ENCODE data around the gene LIMD2. TPM values are rescaled to one million over a fixed set of nuclear protein-coding genes. Genes with fewer than 3 reads are reported as not detected.

The LIMD2 gene
- total and polyA plus RNA-seq, 2 experiments from 2014 or later = 98.8 to 105 TPM

DNA sequence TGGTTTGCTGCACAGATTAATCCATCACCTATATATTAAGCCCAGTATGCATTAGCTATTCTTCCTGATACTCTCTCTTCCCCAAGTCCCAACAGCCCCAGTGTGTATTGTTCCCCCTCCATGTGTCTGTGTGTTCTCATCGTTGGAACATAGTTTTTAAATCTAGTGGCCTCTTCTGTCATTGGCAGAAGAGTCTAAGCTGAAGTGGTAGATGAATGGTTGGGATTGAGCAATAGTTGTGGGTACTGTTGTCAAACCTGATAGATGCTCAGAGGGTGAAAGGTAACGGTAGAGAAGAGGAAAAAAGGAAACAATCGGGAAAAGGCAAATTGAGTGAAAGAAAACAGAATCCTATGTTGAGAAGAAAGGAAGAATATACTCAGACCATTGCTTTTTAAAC lies 47.8 kb downstream of the LIMD2 start:
- Mint-ChIP-seq H3K4me3 (no peak overlapping the region), H3K27me3 (ENCODE audit: insufficient read depth, low read depth, poor library complexity) (no peaks in the 10 kb centered on the region), H3K9me3 (no peaks in the 10 kb centered on the region; the same call in 2 of the 3 replicates), H3K27ac (no peak overlapping the region), H3K36me3 (ENCODE audit: low read depth) (peaks cover 11% of the 10 kb centered on the region; the same call in 2 of the 3 replicates), H3K4me1 (peaks cover 13% of the 10 kb centered on the region)
- Histone ChIP-seq H3K27me3 (ENCODE audit: insufficient read depth) (no peaks in the 10 kb centered on the region), H3K4me2 (no peak overlapping the region), H3K4me3 (no peak overlapping the region), H3F3A (replicated peaks; ENCODE audit: low read depth) (no peaks in the 10 kb centered on the region), H4K20me1 (replicated peaks; ENCODE audit: insufficient read depth) (no peaks in the 10 kb centered on the region; the same call in 1 of the 2 replicates), H3K36me3 (ENCODE audit: insufficient read depth) (no peaks in the 10 kb centered on the region), H3K4me1 (ENCODE audit: insufficient read depth) (peaks cover 15% of the 10 kb centered on the region; the same call in 1 of the 2 replicates), H3K27ac (ENCODE audit: low read depth) (no peak overlapping the region), H2AFZ (no peak overlapping the region), H3K9me2 (ENCODE audit: insufficient read depth) (no peaks in the 10 kb centered on the region), H3K79me2 (replicated peaks; ENCODE audit: insufficient read depth) (0 out of 2 replicates have a peak, but pooled peaks cover 6% of the 10 kb centered on the region)
- DNase-seq (ENCODE audit: low spot score) = no peak
- ATAC-seq = no peak
- TF ChIP-seq ZNF331 (CRISPR knock-in tag; IDR thresholded peaks at IDR 0.05; ENCODE audit: low read depth) = no peak
- TF ChIP-seq CREB1 (CRISPR knock-in tag; IDR thresholded peaks at IDR 0.05; ENCODE audit: low read depth) = no peak
- TF ChIP-seq, protein P1, sequence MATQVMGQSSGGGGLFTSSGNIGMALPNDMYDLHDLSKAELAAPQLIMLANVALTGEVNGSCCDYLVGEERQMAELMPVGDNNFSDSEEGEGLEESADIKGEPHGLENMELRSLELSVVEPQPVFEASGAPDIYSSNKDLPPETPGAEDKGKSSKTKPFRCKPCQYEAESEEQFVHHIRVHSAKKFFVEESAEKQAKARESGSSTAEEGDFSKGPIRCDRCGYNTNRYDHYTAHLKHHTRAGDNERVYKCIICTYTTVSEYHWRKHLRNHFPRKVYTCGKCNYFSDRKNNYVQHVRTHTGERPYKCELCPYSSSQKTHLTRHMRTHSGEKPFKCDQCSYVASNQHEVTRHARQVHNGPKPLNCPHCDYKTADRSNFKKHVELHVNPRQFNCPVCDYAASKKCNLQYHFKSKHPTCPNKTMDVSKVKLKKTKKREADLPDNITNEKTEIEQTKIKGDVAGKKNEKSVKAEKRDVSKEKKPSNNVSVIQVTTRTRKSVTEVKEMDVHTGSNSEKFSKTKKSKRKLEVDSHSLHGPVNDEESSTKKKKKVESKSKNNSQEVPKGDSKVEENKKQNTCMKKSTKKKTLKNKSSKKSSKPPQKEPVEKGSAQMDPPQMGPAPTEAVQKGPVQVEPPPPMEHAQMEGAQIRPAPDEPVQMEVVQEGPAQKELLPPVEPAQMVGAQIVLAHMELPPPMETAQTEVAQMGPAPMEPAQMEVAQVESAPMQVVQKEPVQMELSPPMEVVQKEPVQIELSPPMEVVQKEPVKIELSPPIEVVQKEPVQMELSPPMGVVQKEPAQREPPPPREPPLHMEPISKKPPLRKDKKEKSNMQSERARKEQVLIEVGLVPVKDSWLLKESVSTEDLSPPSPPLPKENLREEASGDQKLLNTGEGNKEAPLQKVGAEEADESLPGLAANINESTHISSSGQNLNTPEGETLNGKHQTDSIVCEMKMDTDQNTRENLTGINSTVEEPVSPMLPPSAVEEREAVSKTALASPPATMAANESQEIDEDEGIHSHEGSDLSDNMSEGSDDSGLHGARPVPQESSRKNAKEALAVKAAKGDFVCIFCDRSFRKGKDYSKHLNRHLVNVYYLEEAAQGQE (IDR thresholded peaks at IDR 0.05; ENCODE audit: unreplicated experiment) = no peak
- no peak for TF ChIP-seq CTCF (conservative IDR thresholded peaks at IDR 0.05; ENCODE audit: low read depth in 2 of 2)

DNA sequence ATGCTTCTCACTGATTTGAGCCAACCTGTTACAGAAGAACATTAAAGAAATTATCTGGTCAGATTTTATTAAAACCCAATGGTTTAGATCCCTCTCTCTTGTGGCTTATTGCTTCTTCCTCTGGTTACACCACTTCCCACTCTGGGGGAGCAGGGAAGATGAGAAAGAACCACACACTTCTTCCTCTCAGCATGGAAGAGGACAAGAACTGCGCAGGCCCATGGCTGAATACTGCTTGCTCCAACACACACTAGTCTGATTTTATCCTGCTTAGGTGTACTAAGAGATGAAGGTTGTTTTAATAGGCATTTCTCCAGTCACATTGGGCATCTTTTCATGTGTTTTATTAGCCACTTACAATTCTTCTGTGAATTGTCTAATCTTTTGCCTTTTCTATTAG lies 50.1 kb downstream of the LIMD2 start:
- H3K36me3 ChIP-seq (ENCODE audit: insufficient read depth) = no peaks in the 10 kb centered on the region
- H3K9me3 Mint-ChIP-seq = no peaks in the 10 kb centered on the region; the same call in 2 of the 3 replicates
- no peaks in the 10 kb centered on the region for H3K27me3 Mint-ChIP-seq (ENCODE audit: insufficient read depth, low read depth, poor library complexity)
- H3K4me1 ChIP-seq (ENCODE audit: insufficient read depth) = peaks cover 18% of the 10 kb centered on the region; the same call in 1 of the 2 replicates
- H3K36me3 Mint-ChIP-seq (ENCODE audit: low read depth) = peaks cover 11% of the 10 kb centered on the region; the same call in 2 of the 3 replicates
- H3K27me3 ChIP-seq (ENCODE audit: insufficient read depth) = no peaks in the 10 kb centered on the region
- no peak overlapping the region for H2AFZ ChIP-seq
- no peak overlapping the region for H3K4me3 ChIP-seq
- DNase-seq (ENCODE audit: low spot score) = no peak
- no peak overlapping the region for H3K27ac Mint-ChIP-seq
- no peaks in the 10 kb centered on the region; the same call in 1 of the 2 replicates for H4K20me1 ChIP-seq (replicated peaks; ENCODE audit: insufficient read depth)
- no peak overlapping the region for H3K4me3 Mint-ChIP-seq
- no peaks in the 10 kb centered on the region for H3K9me2 ChIP-seq (ENCODE audit: insufficient read depth)
- no peaks in the 10 kb centered on the region for H3F3A ChIP-seq (replicated peaks; ENCODE audit: low read depth)
- peaks cover 15% of the 10 kb centered on the region for H3K4me1 Mint-ChIP-seq
- H3K27ac ChIP-seq (ENCODE audit: low read depth) = no peak overlapping the region
- H3K79me2 ChIP-seq (replicated peaks; ENCODE audit: insufficient read depth) = 0 out of 2 replicates have a peak, but pooled peaks cover 6% of the 10 kb centered on the region
- H3K4me2 ChIP-seq = no peak overlapping the region
- ATAC-seq = no peak
- no peak for TF ChIP-seq NANOG (IDR thresholded peaks at IDR 0.05; ENCODE audit: borderline replicate concordance)
- TF ChIP-seq, protein P1 (IDR thresholded peaks at IDR 0.05; ENCODE audit: unreplicated experiment) = no peak
- TF ChIP-seq STAT1 (IDR thresholded peaks at IDR 0.05; ENCODE audit: unreplicated experiment) = no peak
- TF ChIP-seq POLR2AphosphoS5 (IDR thresholded peaks at IDR 0.05; ENCODE audit: low read depth) = no peak
- no peak for TF ChIP-seq CTCF (conservative IDR thresholded peaks at IDR 0.05; ENCODE audit: low read depth in 2 of 2)
- TF ChIP-seq ZNF114 (CRISPR knock-in tag; IDR thresholded peaks at IDR 0.05) = no peak
- TF ChIP-seq EZH2 (IDR thresholded peaks at IDR 0.05; ENCODE audit: low read depth, unreplicated experiment) = no peak
- TF ChIP-seq EZH2phosphoT487 (IDR thresholded peaks at IDR 0.05; ENCODE audit: unreplicated experiment) = no peak
- TF ChIP-seq, protein P2, sequence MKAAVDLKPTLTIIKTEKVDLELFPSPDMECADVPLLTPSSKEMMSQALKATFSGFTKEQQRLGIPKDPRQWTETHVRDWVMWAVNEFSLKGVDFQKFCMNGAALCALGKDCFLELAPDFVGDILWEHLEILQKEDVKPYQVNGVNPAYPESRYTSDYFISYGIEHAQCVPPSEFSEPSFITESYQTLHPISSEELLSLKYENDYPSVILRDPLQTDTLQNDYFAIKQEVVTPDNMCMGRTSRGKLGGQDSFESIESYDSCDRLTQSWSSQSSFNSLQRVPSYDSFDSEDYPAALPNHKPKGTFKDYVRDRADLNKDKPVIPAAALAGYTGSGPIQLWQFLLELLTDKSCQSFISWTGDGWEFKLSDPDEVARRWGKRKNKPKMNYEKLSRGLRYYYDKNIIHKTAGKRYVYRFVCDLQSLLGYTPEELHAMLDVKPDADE (IDR thresholded peaks at IDR 0.05) = no peak
- no peak for TF ChIP-seq CREB1 (CRISPR knock-in tag; IDR thresholded peaks at IDR 0.05; ENCODE audit: low read depth)
- no peak for TF ChIP-seq JUNB (IDR thresholded peaks at IDR 0.05; ENCODE audit: unreplicated experiment)
